Amygdala (tissue), 56 donors: ENCODE measurements around the gene DDX1.

Source experiments
- DNase-seq, 56 donors: peaks; one replicate each; lab custom pipeline; 2025; lab: John Stamatoyannopoulos, UW

Gene DDX1

DNA sequence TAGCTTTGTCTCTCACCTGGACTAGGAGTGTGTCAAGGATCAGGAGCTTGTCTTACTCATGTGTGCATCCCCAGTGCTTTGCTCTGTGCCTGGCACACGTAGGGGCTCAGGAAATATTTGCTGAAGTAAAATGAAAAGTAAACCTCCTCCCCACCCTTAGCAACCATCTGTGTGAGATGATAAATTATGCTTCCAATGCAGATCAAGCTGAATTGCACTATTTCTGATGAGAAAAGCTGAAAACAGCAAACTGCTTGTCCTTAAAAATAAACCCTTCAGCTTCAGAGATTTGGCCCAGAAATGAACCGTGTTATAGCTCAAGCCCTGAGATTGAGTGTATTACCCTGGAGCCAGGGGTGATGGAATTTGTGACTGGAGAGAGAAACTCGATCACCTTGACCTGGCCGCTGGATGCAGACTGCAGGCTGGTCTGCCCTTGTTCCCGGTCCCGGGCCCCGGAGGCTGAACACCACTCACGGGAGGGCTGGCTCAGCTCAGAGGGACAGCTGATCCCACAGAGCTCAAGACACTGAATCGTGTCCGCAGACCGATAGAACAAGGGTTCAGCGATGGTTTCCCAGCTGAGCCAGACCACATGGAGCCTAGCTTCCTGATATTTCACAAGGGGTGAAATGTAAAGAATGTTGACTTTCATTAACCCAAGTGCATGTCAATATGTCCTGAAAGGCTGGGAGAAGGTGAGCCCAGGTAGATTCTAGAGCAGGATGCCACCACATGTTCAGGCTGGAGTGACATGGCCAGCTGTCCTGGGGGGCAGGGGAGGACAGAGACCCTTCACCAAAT is 50.5 kb downstream of the DDX1 start:
- DNase-seq, result no peak

DNA sequence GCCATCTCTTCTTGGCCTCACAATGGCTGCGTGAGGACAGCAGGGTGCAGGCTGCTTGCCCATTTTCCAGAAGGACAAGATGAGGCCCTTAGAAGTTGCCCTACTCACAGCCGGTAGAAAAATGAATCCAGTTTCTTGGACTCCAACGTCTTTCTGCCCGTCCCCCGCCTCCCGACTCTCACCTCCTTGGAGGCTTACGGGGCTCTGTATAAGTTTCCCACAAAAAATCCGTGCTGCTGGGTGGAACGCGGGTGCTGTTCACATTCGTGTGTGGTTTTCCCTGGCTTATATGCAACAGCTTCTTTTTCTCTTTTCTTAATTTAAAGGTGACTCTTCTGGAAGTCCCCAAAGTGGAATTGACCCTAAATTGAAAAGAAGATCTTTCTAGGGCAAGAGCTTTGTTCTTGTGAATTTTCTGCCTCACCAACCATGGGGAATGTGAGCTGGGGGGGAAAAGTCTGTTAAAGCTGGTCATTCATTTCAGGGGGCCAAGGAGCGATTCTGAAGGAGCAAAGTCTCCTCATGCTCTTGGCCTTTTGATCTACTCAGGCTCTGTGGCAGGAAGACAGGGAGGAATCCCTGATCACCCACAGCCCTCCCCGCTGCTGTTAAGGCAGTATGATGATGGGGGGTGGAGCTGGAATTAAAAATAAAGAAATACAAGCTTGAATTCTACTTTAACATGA is 51.3 kb downstream of the DDX1 start:
- DNase-seq, result no peak

DNA sequence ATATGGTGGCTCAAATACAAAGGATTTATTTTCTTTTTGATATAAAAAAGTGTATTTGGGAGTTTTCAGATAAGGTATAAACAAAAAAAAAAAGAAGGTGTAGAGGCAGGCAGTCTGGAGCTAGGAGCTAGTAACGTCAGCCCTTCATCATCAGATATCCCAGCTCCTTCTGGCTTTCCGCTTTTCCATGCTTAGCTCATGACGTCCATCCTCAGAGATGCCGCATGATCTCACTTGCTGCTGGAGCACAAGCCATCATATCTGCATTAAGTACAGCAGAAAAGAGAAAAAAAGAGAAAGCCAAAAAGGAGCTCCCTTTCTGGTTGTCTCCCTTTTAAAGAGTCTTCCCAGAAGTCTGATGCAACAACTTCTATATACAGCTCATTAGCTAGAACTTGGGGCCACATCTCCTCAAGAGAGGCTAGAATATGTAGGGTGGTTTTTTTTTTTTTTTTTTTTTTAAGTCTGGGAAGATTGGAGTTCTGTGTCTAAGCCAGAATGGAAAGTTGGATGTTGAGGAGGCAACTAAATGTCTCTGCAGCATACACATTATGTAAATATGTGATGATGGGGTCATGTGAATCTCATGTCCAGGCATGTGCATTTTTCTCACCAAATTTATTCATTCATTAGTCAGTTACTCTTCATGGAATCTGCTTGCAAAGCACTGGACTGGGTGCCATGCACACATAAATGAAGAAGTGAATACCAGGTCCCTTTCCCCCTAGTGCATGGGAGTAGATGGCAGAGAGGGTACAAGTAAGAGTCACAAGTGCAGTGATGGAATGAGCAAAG is 52.3 kb downstream of the DDX1 start:
- no peak for DNase-seq

DNA sequence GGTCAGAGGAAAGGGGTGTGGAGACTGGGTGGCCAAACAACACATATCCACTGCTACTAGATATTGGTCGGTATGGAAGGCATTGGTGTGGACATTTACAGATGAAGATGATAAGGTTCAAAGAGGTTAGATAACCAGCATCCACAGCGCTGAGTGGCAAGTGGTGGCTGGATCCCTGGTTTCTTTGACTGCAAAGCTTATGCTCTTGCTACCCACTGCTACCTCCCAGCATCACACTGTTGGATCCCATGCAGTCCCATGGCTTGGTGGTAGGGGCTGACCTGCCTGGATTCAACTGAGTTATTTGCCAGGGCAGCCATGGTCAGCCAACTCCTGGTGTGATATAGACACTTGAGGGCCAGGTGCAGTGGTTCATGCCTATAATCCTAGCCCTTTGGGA is 53.6 kb downstream of the DDX1 start:
- DNase-seq, result no peak

DNA sequence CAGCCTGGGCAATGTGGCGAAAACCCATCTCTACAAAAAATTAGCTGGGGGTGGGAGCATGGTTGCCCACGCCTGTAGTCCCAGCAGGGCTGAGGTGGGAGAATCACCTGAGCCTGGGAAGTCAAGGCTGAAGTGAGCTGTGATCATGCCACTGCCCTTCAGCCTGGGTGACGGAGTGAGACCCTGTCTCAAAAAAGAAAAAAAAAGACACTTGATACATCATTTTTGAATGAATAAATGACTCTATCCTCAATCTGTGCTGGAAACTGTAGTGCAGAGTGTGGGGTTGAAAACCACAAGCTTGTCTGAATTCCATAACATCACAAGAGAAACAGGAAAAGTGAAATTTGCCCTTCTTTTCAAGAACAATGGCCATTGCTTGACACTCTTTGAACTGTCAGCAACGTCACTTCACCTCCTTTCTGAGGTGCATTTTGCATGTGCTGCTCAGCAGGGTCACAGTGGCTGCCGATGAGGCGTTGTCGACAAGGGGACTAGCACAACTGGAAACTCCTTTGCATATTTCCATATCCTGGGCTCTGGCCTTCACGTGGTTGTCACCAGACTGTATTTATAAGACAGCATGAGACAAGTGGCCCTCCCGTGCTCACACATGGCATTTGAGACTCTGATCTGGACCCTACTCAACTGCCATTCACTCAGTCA is 54.2 kb downstream of the DDX1 start:
- DNase-seq, result no peak

DNA sequence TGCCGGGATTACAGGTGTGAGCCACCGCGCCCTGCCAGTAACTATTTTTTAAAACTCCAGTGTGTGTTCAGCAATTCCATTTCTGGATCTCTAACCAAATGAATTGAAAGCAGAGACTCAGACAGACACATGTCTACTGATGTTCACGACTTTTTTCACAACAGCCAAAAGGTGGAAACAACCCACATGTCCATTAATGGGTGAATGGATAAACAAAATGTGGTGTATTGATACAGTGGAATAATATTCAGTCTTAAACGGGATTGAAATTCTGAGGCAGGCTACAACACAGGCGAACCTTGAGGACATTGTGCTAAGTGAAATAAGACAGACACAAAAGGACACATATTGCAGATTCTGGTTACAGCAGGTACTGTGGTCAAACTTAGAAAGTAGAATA is 55.0 kb downstream of the DDX1 start:
- DNase-seq, result no peak

DNA sequence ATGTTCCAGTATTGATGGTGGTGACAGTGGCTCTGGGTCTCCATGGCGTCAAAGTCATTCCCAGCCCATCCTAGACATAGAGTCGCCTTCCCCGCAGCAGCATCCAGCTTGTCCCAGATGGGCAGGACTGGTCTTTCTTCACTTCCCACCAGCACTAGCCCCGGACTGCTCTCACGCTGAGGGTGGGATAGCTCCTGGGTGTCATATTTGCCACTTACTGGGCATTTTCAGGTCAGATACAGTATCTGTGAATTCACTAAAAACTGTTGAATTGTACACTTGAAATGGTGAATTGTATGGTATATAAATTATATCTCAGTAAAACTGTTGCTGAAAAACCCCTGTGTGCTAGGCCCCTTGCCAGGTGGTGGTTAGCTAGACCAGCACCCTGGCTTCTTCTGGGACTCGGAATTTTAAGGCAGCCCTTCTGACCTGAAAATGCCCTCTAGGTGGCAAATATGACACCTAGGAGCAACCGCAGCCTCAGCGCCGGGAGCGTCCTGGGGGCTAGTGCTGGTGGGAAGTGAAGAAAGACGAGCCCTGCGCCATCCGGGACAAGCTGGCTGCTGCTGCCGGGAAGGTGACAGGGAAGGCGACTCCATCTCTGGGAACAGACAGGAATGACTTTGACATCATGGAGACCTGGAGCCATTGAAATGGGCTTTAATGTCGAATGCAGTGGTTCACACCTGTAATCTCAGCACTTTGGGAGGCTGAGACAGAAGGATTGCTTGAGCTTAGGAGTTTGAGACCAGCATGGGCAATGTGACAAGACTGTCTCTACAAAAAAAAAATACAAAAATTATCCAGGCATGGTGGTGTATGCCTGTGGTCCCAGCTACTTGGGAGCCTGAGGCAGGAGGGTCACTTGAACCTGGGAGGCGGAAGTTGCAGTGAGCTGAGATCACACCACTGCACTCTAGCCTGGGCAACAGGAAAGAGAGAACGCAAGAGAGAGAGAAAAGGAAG is 56.2 kb downstream of the DDX1 start:
- no peak for DNase-seq

DNA sequence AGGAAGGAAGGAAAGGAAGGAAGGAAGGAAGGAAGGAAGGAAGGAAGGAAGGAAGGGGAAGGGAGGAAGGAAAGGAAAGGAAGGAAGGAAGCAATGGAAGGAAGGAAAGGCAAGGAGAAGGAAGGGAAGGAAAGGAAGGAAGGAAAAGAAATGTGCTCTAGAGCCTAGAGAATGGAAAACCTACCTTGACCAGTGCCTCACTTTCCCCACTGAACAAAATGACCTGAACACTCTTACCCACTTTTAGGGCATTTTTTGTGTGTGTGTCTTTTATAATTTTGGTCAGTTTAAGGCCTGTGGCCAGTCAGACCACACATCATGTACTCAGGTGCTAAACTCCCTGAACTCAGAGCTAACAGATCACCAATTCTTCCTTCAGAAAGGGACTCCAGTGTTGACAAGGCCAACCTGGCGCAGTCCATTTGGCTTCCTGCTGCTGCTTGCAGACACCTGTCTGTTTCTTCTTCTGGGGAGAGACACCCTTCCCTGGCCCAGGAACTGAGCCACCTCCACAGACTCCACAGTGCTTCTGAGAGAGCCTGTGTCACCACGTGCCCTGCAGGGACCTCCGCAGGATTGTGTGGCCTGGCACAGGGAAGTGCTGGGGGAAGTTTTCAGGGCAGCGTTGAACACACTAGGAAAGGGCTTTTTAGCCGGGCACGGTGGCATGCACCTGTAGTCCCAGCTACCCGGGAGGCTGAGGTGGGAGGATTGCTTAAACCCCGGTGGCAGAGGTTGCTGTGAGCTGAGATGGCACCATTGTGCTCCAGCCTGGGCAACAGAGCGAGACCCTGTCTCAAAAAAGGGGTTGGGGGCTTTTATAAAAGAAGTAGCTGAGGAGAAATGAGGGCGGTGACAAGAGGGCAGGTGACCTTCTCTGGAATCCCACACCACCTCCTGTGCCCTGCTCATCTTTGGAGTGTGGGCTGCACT is 57.2 kb downstream of the DDX1 start:
- no peak for DNase-seq

DNA sequence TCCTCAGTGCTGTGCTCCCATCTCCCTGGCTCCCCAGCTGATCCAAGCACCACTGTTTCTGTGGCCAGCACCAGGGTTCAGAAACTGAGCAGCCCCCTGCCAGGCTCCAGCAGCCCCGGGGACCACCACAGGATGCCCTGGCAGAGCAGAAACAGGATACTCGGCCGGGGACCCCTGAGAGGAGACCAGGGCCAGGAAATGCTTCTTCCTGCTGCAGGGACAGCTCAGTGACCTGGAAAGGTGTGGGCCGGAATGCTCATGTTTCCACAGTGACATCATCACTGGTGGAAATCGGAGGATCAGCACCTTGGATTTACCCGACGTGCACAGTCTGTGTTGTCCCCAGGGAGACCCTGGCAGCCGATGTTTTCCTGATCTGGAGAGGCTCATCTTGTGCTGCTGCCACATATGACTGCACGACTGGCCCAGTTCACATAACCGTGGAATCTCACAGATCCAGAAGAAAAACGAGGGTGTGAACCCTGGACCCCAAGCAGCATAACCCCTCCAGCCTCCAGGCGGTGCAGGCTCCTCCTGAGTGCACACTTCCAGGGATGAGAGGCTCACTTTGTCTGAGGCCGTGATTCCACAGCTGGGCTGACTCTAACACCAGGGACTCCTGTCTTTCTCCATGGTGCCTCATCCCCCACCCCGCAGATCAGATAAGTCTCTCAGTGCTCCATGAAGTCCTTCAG is 58.0 kb downstream of the DDX1 start:
- DNase-seq, result no peak

DNA sequence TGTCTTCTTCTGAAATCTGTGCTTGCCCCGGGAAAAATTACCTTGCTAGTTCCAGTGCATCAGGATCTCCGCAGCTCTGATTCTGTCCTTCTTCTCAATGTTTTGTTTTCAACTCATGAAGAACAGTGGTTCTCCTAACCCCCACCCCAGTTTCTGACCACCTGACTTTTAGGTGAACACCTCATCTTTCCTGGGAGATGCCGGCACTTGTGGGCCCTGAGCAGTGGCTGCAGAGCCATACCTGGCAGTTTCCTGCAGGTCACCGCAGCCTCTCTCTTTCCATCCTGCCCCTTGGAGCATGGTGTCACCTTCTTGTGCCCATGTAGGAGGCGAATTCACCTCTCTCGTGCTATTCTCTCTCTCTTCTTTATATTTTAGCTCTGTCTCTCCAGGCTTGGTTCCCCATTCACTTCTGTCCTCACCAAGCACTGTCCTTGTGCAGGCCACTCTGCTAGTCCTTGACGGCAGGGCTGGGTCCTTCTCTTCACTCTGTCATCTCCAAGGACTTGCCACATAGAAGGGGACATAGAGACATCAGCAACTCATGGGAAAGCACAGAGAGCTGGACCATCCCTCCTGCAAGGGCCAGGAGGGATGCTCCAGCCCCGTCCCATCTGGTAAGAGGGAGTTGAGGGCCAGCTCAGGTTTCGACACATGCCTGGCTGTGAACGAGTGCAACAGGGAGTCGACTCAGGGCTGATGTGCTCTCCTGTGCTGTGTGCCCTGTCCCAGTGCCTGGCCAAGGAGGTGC is 59.1 kb downstream of the DDX1 start:
- no peak for DNase-seq

DNA sequence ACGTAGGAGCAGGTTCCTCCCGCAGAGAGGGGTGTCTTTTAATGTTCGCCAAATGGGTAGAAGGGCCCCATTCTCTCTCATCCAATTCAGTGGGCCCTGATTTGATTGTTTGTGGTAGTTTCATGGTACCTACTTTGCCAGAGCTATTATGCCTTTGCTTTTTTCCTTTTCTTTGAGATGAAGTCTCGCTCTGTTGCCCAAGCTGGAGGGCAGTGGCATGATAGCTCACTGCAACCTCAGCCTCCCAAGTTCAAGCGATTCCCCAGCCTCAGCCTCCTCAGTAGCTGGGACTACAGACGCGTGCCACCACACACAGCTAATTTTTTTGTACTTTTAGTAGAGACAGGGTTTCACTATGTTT is 59.7 kb downstream of the DDX1 start:
- no peak for DNase-seq

DNA sequence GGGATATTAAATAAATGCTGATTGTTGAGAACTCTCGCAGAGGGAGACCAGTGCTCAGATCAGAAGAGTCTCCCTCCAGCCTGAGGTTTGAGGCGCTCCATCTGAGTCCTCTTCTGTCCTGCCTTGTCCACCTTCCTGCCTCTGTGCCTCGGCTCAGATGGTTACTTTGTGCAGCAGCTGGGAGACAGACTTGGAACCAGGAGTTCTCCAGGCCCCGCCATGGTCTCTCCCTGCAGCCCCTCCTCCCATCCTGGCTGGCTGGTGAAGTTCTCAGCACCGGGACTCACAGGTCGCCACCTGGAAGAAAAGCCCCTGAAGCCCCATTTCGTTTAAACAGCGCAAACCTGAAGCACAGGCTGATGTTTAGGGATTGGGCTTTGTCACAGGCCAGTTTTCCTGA is 60.6 kb downstream of the DDX1 start:
- DNase-seq, result no peak

DNA sequence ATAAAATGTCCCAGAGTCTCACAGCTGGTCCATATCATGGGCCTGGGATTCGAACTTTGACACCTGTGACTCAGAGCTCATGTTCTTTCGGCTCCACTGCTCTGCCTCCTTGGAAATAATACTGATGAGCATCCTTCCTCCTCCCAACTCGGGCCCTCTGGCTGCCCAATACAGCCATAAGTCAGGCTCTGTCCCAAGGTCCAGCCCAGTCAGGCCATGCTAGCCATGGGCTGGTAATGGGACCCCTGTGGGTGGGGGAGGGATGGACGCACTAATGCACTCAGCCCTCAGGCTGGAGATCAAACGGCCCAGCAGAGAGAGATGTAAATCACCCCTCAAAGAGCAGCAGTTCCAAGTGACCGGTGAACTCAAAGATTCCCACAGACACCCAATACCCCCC is 61.1 kb downstream of the DDX1 start:
- no peak for DNase-seq

DNA sequence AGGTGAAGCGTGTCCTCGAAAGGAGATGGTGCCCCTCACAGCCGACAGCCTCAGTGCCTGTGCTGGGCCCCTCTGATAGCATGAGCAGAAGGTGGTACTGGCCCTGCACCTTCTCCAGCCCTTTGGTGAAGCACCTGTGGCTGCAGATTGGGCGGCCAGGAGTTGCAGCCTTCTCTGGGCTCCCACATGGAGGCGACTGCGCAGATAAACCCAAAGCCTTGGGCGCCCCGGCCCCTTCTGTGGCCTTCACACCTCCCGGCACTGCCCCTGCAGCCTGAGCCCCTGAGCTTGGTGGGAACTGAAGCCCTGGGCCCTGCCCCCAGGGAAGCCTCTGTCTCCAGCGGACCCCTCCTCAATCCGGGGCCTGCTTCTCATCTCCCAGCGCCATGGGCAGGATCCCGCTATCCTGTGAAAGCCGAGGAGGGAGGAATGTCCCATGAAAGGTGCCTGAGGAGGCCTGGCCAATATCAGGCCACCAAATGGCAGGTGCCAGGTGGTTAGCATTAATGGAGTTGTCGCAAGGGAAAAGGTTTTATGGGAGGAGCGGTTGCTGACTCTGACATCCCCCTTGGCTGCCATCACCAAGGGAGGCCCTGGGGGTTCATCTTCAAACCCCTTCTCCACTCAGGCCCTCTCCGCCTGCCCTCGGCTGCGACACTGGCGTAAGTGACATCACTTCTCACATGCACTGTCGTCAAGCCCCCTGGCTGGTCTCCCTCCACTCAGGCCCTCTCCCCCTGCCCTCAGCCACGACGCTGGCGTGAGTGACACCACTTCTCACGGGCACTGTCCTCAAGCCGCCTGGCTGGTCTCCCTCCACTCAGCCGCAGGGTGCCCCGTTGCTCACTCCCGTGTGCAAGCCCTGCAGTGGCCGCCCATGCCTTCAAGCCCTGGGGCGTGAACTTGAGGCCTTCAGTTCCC is 62.4 kb downstream of the DDX1 start:
- DNase-seq, result no peak

DNA sequence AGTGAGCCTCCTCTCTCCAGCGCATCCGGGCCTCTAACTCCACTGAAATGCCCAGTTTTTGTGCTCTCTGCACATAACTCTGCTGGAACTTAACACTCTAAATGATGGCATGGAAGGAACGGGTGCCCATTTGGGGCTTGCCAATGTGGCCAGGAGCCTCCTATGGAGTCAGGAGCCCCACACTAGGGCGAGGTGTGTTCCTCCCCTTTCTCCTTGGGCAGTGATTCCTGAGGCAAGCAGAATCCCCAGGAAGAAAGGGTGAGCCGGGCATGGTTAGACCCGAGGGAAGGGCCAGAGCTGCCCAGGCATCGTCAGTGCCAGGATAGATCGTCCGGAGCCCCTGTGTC is 63.0 kb downstream of the DDX1 start:
- no peak for DNase-seq

DNA sequence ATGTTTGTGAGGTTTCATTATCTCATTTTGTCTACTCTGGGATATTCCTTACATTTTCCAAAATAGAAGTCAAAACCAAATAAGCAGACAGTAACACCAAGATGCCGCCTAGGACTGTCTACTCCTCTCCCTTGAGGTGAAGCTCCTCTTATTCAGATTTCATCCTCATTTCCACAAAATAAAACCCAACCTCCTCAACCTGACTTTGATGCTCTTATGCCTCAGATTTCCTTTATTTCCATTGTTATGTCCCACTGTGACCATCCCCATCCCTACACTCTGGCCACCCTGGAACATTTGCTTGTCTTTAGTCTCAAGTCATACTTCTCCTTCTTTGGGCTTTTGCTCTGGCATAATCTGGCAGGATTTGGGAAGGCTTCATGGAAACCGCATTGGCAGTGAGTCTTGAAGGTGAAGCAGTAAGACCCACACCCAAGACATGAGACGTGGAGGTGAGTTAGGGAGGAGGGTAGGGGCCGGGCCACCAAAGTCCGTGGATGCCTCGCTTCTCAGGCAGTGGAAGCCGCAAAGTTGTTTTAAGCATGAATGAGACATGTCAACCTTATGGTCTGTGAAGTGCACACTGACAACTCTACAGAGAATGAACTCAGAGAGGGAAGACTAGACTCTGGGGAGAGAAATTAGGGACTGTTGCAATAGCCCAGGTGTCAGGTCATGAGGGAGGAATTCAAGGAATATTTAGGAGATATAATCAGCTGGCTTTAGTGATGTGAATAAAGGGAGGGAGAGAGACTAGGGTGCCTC is 63.6 kb downstream of the DDX1 start:
- DNase-seq, result no peak
